HL-60/S4 treated with retinoic acid at 250 ng/mL for 4 days and 3 days (cell line): Measurements from ENCODE around the gene LRRC27.
"Not testable (repeated sequence)": the region's sequence is repeated elsewhere in the genome, so short reads cannot be mapped to it uniquely, and the experiment has no call there.

Experiments used
- in situ Hi-C: fragments of 300-500 bp; cut with MboI; formaldehyde crosslinking; loops from 2 replicates; pipeline ENCODE4 v1.7.0; 2022; ENCODE audit warnings: low sequenced_read_pairs

Gene LRRC27

GRCh38 chr10:132331601-132332432 is at the start of gene LRRC27:
Gene LRRC27 (plus strand): TSS chr10:132332193. CDS start chr10:132333525, 1,332 bp downstream.
- in situ Hi-C loops, result no loop called here

GRCh38 chr10:132282667-132283603 is 49.1 kb upstream of the LRRC27 start:
- in situ Hi-C loops, result no loop called here

GRCh38 chr10:132283604-132284382 is 48.2 kb upstream of the LRRC27 start:
- in situ Hi-C loops, result no loop called here

GRCh38 chr10:132289439-132289838 is 42.6 kb upstream of the LRRC27 start:
- in situ Hi-C loops, result no loop called here

GRCh38 chr10:132290631-132291030 is 41.4 kb upstream of the LRRC27 start:
- in situ Hi-C loops, result no loop called here

GRCh38 chr10:132291826-132292225 is 40.2 kb upstream of the LRRC27 start:
- in situ Hi-C loops, result no loop called here

- in situ Hi-C loops, result no loop called here
Measured at GRCh38 chr10:132292287-132293200, 39.4 kb upstream of the LRRC27 start.

GRCh38 chr10:132293201-132293812 is 38.7 kb upstream of the LRRC27 start:
- in situ Hi-C loops, result no loop called here

- in situ Hi-C loops, result no loop called here
Measured at GRCh38 chr10:132293813-132294520, 38.0 kb upstream of the LRRC27 start.

- in situ Hi-C loops, result no loop called here
Measured at GRCh38 chr10:132294561-132295318, 37.3 kb upstream of the LRRC27 start.

- in situ Hi-C loops, result not testable (repeated sequence)
Measured at GRCh38 chr10:132295481-132295880, 36.5 kb upstream of the LRRC27 start.

GRCh38 chr10:132296666-132297443 is 35.1 kb upstream of the LRRC27 start:
- in situ Hi-C loops, result no loop called here

- in situ Hi-C loops, result no loop called here
Measured at GRCh38 chr10:132297526-132297925, 34.5 kb upstream of the LRRC27 start.

- in situ Hi-C loops, result no loop called here
Measured at GRCh38 chr10:132298038-132298881, 33.7 kb upstream of the LRRC27 start.

- in situ Hi-C loops, result no loop called here
Measured at GRCh38 chr10:132299371-132300336, 32.3 kb upstream of the LRRC27 start.
